HG02798 (cell line): ENCODE measurements around the gene UNC13D.
A peak's percentile ranks its signal among the peaks of the same experiment; 100 is the strongest.
"Not testable (repeated sequence)": the region's sequence is repeated elsewhere in the genome, so short reads cannot be mapped to it uniquely, and the experiment has no call there.

Source experiments
- ATAC-seq: cut with Tn5 transposase; IDR thresholded peaks from one replicate; pipeline ENCODE4 v1.9.1; 2021; ENCODE audit warnings: mild to moderate bottlenecking; ENCODE audit not compliant: unreplicated experiment, poor library complexity

The UNC13D gene

DNA sequence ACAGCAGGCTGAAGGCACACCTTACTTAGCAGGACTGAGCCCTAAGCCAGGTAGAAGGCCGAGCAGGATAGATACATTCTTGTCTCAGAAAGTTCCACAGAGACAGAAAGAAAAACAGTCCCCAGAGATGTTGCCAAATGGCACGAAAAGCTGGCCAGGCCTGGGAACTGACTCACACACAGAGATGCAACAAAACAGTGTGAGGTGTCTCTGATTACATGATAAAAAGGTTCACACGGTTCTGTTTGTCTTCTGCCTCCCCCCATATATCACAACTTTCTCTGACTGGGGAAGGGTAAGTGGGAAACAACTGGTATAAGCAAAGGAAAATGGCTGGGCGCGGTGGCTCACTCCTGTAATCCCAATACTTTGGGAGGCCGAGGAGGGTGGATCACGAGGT is 9.2 kb upstream of the UNC13D start:
- ATAC-seq: no peak

GRCh38 chr17:75851693-75851991 is 7.4 kb upstream of the UNC13D start:
- ATAC-seq: not testable (repeated sequence)

- ATAC-seq: no peak
These were observed 6.9 kb upstream of the UNC13D start for GRCh38 chr17:75850928-75851692.

DNA sequence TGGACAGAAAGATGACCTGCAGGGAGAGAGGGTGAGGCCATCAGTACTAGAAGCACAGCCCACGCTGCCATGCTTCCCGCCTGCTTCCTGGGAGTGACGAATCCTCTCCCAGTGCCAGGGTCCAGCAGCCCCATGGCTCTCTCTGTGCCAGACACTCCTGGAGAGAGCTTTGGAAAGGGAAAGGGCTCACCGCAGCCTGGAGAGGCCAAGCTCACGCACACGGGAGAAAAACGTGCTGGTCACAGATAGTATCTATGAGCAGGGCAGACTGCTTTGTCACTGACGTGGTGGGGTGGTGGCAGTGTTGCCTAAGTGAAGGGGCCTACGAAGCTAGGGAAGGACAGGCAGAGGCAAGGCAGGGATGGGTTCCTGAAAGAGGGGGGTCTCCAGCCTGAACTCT is 5.5 kb upstream of the UNC13D start:
- no peak for ATAC-seq

- no peak for ATAC-seq
These were observed 5.1 kb upstream of the UNC13D start for GRCh38 chr17:75849279-75849646.

DNA sequence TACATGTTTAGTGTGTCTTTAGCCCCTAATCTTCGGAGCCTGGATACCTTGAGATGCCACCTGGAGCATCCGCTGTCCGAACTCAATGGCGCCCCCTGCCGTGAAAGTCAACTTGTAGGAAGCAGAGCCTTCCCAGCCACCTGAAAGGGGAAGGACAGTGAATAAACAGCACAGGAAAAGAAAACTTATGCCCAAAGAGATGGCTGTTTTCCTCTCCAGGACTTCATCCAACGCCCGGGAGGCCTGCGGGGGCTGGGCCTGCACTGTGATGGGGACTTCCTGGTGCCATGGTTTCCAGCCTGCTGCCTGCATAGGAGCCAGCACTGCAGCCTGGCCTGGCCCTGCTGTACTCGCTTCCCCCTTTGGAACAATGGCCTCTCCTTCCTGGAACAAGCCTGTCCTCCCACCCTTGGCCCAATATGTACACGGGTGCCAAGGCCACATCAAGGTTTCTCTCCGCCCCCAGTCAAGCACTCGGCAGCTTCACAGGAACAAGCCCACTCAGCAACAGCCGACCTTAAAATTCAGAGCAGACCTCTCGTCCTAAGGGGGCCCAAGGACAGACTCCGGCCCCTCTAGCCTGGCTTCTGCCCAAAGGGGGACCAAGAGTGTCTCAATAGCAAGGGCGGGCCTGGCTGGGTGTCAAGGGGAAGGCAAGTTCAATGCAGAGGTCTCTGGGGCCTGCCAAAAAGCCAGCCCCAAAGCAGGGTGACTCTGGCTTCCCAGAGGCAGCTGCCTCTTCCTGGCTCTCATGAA is 4.5 kb upstream of the UNC13D start:
- ATAC-seq: no peak

GRCh38 chr17:75847614-75848522 is 3.7 kb upstream of the UNC13D start:
- ATAC-seq: no peak

GRCh38 chr17:75846692-75847613 is 2.7 kb upstream of the UNC13D start:
- no peak for ATAC-seq

DNA sequence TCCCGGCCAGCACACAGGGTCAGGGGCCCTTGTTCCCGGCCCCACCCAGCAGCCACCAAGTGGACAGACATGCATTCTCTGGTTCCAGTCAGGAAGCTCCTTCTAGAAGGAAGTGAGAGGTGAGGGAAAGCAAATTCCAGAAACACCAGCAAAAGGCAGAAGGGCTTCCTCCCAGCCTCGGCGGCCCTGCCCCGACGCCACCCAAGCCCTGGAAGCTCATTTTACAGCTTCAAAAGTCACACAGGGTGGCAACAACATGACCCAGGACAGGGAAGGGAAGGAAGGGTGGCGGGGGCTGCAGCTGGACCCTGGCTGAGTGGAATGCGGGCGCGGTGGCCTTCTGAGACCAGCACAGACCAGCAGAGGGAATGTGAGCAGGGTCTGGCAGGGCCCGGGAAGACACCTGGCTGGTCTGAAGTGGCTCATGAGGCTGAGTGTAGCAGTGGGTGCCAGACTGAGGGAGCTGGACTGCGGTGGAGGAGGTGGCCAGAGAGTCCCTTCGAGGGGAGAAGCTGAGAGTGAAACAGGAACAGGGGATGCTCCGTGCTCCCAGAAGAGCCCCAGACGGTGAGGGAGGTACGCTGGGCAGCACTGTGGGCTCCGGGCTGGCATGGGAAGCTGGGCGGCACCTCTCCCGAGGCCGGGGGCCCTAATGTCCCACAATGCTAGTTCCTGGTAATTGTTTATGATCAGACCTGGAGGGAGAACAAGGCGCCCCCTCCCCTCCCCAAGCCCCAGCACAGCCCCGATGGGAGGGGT is 1.9 kb upstream of the UNC13D start:
- ATAC-seq: no peak

DNA sequence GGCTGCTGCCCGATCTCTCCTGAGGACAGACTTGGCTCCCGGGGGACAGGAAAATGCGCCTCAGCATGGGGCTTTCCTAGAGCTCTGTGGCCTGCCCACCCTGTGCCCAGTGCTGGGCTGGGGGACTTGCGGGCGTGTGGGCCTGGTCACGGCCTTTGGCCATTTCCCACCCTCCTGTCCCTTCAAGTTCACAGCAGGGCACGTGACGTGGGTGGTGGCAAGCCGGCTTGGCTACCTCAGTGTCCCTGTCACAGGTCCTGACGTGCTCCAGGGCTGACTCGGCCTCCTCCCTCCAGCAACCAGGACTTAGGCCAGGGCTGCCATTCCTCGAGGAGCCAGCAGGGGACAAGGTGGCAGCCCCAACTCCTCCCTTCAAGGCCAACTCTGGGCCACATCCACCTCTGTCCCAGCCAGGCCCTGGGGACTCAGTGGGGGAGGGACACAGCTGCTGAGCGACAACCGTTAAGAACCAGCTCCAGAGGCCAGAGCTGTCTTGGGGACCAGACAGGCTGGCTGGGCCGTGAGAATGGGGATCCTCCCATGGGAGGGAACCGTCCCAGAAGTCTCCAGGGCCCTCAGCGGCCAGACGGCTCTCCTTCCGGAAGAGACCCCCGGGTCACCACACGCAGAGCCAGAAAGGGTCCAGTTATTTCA is 981 bp upstream of the UNC13D start:
- ATAC-seq: peak; percentile 82

- ATAC-seq: no peak
These were observed 390 bp upstream of the UNC13D start for GRCh38 chr17:75844530-75845057.

DNA sequence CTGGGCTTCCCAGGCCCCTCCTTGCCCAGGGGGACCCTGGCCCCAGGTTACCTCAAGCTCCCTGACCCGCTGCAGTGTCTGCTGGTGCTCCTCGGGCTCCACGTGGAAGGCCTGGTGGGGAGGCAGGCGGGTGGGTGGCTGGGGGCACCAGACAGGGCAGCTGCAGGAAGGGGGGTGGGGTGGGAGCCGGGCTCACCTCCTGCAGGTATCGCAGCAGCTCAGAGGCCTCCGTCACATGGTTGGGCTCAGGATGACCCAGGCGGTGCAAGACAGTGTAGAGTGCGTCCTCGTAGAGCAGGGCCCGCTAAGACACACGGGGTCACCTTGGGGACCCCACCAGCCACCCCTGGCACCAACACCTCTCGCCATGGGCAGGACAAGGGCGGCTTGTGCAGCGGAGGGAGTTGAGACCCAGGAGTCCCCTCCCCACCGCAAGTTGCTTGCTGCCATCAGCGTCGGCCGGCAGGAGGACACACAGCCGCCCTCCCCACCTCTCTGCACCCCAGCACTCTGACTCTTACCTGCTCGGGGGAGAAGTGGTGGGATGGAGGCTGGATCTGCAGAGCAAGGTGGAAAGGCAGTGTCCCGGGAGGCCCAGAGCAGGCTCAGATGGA is 1.1 kb downstream of the UNC13D start:
- no peak for ATAC-seq

GRCh38 chr17:75842411-75842810 is 1.8 kb downstream of the UNC13D start:
- ATAC-seq: no peak

DNA sequence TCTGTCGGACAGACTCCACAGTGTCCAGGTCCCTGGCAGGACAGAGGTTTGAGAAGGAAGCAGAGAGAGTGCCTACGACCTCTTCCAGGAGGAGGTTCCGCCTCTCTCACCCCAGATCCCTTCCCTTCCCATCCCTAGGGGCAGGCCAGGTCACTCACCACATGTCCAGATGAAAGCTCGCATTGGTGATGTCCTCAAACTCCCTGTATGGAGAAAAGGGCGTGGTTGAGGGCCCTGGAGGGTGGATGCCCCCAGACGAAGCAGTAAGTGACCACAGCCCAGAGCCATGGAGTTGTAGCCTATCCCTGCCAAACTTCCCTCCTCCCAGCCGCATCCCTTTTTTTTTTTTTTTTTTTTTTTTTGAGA is 3.4 kb downstream of the UNC13D start:
- no peak for ATAC-seq

- no peak for ATAC-seq
These were observed 4.0 kb downstream of the UNC13D start for GRCh38 chr17:75839942-75840798.

DNA sequence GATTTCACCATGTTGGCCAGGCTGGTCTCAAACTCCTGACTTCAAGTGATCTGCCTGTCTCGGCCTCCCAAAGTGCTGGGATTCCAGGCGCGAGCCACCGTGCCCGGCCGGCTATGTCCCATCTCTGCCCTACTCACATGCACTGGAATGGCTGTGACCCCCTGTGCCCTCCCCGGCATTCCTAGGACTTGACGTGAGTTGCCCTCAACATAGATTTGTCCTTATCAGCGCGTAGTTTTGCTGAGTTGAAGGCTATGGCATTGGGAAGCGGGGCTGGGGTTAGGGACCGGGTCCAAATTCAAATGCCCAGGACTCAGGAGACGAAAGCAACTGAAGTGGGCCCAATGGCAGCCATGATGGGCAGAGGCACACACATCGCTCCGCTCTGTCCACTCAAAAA is 5.8 kb downstream of the UNC13D start:
- no peak for ATAC-seq

GRCh38 chr17:75837899-75838298 is 6.3 kb downstream of the UNC13D start:
- ATAC-seq: no peak
